Ishikawa (cell line): ENCODE results near the gene VAMP5.

Experiments used
- CEBPB ChIP-seq: IDR thresholded peaks from 2 replicates; pipeline ENCODE4 v1.6.1; 2012
- CREB1 ChIP-seq: IDR thresholded peaks from 2 replicates; pipeline ENCODE4 v1.6.1; 2012; ENCODE audit warnings: low read depth
- FOXM1 ChIP-seq: IDR thresholded peaks from 2 replicates; pipeline ENCODE4 v1.6.1; 2012; ENCODE audit warnings: low read depth, borderline replicate concordance
- MAX ChIP-seq: IDR thresholded peaks from 2 replicates; pipeline ENCODE4 v1.6.1; 2012
- RAD21 ChIP-seq: IDR thresholded peaks from 2 replicates; pipeline ENCODE4 v1.6.1; 2012; ENCODE audit warnings: low read depth
- TEAD4 ChIP-seq: IDR thresholded peaks from 2 replicates; pipeline ENCODE4 v1.6.1; 2012
- USF1 ChIP-seq: IDR thresholded peaks from 2 replicates; pipeline ENCODE4 v1.6.1; 2012
- YY1 ChIP-seq: IDR thresholded peaks from 2 replicates; pipeline ENCODE4 v1.6.1; 2012; ENCODE audit warnings: low read depth
- ZBTB7A ChIP-seq: IDR thresholded peaks from 2 replicates; pipeline ENCODE4 v1.6.1; 2012; ENCODE audit warnings: low read depth

- no peak for TF ChIP-seq MAX
- no peak for TF ChIP-seq FOXM1
- no peak for TF ChIP-seq CEBPB
- TF ChIP-seq USF1: no peak
- TF ChIP-seq ZBTB7A: no peak
- no peak for TF ChIP-seq TEAD4
- TF ChIP-seq RAD21: no peak
- TF ChIP-seq CREB1: no peak
- TF ChIP-seq YY1: no peak
These were observed 888 bp downstream of the VAMP5 start for GRCh38 chr2:85584857-85585780.
